ENCODE results near the gene SNAP47. TPM values are rescaled to one million over a fixed set of nuclear protein-coding genes. Genes with fewer than 3 reads are reported as not detected.

Gene SNAP47
- total RNA-seq, 2 donors from 2014 or later = 35.5 to 49.4 TPM

- WGBS, 2 donors = 63 to 75% methylated on average over 3 of the region's 3 CpGs
These were observed 93.6 kb downstream of the SNAP47 start for GRCh38 chr1:227828786-227829185.

More at GRCh38 chr1:227828786-227829185, 93.6 kb downstream of the SNAP47 start:
- H3K4me3 ChIP-seq = no peak overlapping the region
- no peaks in the 10 kb centered on the region for H3K36me3 ChIP-seq (replicated peaks in 1 of 2; ENCODE audit: insufficient read depth in 1 of 2, low read depth in 2 of 2)
- no peaks in the 10 kb centered on the region for H3K9me3 ChIP-seq
- intact Hi-C loops (cut with DNase I) = no loop called here
- DNase-seq = no peak
- TF ChIP-seq POLR2A (IDR thresholded peaks at IDR 0.05) = no peak
- TF ChIP-seq CTCF (IDR thresholded peaks at IDR 0.05) = no peak
- H3K4me1 ChIP-seq = no peaks in the 10 kb centered on the region
- no peaks in the 10 kb centered on the region for H3K27me3 ChIP-seq
- no peak for ATAC-seq
- no peak overlapping the region for H3K27ac ChIP-seq

Other genes starting within 250 kb of the SNAP47 start
- 10 to 100 TPM; 11.2 to 22.4 TPM for gene ZNF678, start 171.9 kb upstream of the SNAP47 start, total RNA-seq
- 10 to 100 TPM; 13.2 to 15.3 TPM for gene JMJD4, start 133 bp upstream of the SNAP47 start, total RNA-seq
- not detected for gene PRSS38, start 80.2 kb downstream of the SNAP47 start, total RNA-seq
- gene WNT9A, start 212.5 kb downstream of the SNAP47 start, total RNA-seq = 1 to 10 TPM in 1 of 2 donors, under 1 TPM in 1; 0.66 to 2.1 TPM

Measured in body of pancreas (tissue), 4 donors.